GM21717 (cell line): ENCODE data around the gene ADAM11.

ENCODE experiments used
- ATAC-seq: cut with Tn5 transposase; IDR thresholded peaks from one replicate; pipeline ENCODE4 v1.9.1; 2021; ENCODE audit warnings: mild to moderate bottlenecking, moderate library complexity; ENCODE audit not compliant: unreplicated experiment

Gene ADAM11

DNA sequence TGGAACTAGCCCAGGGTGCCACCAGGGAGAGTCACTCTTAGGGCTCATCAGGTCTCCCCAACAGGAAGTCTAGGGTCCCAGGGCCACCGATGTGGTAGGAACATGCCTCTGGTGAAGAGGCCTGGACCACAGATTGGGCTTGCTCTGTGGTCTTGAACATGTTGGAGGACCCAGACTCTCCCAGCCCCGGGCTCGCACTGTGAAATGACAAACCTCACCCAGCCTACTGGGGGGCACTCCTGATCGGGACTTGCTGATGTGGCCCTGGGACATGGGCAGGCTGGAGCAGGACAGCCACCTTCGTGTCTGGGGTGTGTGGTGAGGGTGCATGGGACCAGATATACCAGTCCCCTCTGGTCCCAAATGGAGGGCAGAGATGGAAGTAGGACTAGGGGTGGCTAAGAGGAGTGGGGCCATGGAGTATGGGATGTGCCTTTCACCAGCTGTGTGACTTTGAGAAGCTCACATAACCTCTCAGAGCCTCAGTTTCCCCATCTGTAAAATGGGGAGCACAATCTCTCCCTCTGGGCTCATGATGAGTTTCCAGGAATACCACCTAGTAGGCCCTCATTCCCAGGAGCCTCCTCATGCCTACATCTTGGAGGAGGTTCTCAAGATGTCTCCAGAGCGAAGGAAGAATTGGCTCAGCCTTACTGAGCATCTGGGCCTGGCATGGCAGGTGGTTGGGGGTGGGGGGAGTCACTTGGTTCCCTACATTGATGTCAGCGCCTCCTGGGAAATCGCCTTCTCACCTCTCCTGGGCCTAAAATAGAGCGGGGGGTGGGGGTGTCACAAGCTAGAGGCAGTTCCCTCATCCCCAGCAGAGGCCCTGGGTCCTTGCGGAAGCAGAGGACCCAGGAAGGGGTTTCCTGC is 1.5 kb upstream of the ADAM11 start:
- ATAC-seq: no peak

DNA sequence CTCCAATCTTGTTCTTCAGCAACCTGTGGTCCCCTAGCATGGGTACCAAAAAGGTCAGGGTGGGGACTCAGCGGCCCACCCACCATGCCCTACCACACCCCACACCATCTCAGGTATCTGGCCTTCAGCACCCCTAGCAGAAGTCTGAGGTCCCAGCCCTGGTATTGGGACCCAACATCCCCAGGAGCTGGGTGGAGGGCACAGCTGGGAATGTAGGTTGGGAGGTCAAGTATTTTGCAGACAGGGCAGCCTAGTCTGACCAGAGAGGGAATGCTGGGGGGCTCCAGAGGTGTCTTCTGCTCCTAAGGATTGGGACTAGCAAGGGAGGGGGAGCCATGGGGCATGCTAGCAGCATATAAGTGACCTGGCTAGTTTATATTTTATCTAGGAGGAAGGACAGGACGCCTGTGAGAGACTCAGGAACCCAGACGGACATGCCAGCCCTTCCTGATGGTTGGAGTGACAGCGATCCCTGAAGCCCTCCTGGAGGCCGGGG is 822 bp upstream of the ADAM11 start:
- no peak for ATAC-seq

DNA sequence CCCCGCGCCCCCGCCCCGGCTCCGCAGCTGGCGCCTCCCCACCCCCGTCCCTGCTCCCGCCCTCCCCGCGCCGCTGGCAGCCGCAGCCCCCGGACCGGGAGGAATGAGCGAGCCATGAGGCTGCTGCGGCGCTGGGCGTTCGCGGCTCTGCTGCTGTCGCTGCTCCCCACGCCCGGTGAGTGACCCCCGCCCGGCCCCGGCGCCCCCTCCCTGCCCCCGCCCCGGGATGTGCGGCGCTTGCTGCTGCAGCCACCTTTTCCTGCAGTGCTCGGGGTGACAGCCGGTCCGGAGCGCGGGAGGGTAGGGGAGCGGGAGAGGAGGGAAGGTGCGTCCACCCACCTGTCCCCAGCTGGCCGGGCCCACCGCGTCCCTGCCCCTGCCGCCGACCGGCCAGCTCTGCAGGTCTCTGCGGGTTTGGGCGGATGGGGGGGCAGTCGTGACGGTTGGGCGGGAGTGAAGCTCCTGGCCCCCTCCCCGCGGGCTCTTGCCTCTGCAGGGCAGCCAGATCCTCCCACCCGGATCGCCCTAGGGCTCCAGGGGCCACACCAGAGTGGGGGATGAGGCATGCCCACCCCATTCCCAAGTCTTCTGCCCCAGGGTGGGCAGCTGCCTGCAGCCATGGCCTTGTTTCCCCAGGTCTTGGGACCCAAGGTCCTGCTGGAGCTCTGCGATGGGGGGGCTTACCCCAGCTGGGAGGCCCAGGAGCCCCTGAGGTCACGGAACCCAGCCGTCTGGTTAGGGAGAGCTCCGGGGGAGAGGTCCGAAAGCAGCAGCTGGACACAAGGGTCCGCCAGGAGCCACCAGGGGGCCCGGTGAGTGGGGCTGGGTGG is 513 bp downstream of the ADAM11 start:
- no peak for ATAC-seq

DNA sequence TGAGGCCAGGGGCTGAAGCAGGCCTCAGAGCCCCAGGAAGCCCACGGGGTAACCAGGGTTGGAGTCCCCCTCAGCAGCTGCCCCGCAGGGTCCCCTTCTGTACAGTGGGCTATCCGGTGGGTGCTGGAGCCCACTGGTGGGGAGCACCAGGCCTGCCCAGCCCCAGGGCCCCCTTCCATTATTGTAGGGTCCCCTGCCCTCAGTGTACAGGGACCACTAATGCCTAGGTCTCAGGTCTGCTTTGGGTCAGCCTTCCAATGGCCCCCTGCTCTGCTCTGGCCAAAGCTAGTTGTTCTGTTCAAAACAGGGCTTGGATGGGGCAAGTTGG is 1.1 kb downstream of the ADAM11 start:
- ATAC-seq: no peak

DNA sequence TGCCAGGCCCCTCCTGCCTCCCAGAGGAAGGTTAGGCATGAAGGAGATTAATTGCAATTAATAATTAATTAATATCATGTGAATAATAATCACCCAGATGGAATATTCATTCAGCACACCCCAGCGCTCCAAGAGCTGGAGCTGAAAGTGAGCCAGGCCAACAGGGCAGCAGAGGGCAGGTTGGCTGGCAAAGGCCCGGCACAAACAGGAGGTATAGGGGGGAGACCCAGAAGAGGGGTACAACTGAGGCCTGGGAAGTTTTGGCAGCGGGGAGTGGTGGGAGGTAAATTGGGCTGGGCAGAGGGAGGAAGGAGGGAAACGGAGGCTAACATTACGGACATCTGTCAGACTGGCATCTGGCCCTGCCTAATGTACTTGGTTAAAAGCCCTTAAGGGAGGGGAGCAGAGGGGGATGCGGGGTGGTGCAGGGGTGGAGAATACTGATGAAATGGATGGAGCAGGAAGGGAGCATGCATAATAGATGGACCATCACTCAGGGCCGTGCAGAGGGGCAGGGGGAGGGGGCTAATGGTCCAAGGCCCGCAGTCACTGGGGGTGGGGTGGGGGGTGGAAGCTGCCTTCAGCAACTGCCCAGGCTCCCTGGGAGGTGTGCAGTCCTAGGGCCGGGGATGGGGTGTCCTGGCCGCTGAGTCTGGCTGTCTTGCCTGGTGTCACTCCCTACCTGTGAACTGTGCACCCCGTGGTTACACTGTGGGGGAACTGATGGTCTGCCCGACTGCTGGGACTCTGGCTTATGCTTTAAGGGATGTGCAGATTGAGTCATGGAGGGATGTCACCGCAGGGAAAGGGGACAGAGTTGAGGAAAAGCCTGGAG is 1.9 kb downstream of the ADAM11 start:
- no peak for ATAC-seq

DNA sequence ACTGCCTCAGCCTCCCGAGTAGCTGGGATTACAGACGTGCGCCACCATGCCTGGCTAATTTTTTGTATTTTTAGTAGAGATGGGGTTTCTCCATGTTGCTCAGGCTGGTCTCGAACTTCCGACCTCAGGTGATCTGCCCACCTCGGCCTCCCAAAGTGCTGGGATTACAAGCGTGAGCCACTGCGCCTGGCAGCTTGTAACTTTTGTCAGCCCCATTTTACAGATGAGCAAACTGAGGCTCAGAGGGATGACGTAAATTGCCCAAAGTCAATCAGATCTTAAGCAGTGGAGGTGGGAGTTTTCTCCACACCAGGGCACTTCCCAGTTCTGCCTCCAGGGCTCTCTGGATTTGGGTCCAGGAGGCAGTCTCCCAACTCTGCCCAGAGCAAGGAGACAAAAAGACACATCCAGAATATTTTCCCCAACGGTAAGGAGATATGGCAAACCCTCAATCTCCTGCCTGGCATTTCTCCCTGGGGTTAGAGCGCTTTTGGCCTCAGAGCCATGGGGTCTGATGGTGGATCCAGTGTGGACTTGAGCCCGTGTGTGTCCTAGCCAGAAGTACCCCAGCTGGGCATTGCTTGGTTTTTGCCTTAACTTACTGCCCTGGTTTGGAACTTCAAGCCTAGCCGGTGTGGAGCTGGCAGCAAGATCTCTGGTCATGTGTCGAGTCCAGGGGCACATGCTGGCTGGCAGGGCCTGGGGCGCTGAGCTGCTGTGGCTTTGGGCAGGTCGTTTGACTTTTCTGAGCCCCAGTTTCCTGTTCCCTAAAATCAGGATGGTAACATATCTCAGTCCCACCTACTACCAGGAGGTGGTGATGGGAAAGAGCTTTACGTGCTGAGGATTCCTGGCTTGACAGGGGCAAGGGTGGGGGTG is 3.4 kb downstream of the ADAM11 start:
- no peak for ATAC-seq

DNA sequence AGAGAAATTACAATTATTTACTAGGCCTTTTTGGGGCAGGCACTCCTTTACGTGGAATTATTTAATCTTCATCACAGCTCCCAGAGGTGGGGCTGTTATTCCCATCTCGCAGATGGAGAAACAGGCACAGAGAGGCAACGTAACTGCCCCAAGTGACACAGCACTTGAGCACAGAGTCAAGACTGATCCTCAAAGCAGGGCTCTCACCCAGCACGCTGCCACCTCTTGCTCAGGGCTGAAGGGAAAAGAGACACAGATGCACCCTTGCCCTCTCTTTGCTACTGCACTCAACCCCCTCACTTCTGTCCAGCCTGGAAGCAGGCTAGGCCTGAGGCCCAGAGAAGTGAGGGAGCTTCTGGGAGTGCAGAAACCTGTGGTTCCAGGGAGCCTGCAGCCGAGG is 4.4 kb downstream of the ADAM11 start:
- no peak for ATAC-seq

DNA sequence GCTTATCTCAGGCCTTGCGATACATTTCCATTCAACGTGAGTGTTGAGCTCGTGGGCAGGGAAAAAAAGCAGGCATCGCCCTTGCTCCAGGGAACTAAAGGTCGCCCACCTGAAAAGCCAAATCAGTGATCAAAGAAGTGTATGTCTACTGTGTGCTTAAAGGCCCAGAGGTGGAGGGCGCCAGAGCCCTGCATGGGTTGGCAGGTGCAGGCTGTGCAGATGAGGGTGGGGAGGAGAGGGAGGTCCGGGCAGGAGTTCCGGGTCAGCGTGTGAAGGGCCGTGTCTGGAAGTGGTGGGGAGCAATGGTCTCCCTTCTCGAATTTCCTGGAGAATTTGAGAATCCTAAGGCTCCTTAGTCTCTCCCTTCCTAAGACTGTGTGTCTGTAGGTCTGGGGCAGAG is 7.2 kb downstream of the ADAM11 start:
- ATAC-seq: no peak

DNA sequence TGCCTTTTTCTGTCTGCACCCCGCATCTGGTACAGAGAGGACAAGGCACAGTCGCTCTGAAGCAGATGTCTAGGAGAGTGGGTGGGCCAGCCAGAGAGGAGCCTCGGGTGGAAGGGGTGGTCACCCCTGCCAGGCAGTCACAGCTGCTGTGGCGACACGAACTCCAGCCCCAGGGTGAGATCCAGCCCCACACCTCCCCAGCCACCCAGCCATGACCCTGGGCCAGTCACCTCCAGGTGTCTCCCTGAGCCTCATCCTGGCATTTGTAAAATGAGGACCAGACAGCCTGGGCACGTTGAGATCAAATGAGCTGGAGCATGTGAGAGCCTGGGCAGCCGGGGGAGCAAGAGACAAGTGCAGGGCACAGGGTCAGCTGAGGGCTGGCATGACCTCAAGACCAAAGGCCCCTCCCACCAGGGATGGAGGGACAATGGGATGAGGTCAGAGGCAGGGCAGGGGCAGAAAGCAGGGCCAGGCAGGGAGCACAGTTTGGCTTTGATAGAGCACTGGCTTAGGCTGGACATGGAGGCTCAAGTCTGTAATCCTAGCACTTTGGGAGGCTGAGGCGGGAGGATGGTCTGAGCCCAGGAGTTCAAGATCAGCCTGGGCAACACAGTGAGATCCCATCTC is 7.7 kb downstream of the ADAM11 start:
- ATAC-seq: no peak

DNA sequence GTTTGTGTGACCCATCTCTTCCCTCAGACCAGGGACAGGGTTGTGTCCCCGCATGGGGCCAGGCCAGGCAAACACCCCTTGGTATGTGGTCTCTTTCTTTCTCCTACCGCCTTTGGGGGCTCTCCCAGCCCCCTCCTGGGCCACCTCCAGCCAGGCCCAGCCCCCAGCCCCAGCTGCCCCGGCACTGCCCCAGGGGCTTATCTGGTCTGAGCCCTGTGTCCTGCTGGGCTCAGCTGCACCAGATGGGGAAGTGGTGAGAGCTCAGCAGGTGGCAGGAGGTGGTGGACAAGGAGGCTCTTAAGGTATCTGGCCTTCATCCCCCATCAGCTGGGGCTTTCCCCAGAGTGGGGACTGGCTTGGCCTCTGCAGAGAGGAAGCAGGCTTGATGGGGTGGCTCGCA is 8.7 kb downstream of the ADAM11 start:
- ATAC-seq: no peak

DNA sequence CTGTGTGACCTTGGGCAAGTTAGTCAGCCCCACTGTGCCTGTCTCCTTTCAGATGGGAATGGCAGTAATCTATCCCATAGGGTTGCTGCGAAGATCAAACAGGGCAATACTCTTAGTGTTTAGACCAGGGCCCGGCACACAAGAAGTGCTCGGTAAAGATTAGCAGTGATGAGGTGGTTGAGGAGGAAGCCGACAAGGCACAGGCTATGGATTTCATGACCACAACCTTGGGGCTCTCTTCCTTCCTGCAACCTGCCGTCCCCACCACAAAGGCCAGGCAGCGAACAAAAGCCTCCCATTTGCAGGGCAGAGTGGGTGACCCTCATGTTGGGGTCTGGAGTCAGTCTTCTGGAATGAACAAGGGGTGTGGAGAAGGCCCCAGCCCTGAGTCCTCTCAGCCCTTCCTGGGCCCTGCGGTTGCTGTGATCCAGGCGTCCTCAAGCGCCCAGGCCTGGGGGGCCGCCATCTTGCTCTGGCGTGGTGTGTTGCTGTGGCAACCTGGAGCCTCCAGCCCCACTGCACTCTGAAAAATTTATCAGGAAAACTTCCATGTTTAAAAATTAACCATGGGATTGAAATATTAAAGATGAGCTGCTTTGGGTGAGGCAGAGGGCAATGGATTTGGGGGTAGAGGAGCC is 9.8 kb downstream of the ADAM11 start:
- no peak for ATAC-seq

DNA sequence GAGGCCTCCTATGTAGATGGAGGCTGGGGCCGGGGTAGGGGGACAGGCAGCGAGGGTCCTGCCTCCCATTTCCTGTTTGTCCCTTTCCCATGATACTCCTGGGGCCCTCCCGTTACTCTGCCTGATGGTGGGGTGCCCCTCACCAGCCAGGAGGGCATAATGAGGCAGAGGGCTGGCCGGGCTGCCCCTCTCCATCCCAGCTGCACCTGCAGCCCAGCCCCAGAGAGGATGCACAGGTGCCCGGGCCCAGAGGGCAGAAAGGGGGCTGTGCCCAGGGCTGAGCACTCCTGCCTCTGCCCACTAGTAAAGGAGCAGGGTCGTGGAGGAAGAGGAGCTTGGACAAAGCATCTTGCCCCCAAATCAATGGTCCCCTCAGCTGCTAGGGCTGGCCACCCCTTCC is 10.4 kb downstream of the ADAM11 start:
- no peak for ATAC-seq

DNA sequence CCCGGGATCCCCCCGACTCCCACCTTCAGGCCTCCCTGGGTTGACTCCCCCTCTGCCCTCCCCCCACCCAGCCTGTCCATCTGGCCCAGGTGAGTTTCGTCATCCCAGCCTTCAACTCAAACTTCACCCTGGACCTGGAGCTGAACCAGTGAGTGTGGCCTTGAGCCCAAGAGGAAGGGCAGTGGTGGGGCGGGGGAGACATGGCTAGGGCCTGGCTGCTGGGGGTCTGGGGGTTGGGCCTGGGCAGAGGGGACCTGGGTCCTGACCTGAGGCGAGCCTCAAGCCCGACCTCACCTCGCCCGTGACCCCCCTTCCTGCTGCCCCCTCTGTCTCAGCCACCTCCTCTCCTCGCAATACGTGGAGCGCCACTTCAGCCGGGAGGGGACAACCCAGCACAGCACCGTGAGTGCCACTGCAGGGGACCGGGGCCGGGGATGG is 10.9 kb downstream of the ADAM11 start:
- no peak for ATAC-seq

DNA sequence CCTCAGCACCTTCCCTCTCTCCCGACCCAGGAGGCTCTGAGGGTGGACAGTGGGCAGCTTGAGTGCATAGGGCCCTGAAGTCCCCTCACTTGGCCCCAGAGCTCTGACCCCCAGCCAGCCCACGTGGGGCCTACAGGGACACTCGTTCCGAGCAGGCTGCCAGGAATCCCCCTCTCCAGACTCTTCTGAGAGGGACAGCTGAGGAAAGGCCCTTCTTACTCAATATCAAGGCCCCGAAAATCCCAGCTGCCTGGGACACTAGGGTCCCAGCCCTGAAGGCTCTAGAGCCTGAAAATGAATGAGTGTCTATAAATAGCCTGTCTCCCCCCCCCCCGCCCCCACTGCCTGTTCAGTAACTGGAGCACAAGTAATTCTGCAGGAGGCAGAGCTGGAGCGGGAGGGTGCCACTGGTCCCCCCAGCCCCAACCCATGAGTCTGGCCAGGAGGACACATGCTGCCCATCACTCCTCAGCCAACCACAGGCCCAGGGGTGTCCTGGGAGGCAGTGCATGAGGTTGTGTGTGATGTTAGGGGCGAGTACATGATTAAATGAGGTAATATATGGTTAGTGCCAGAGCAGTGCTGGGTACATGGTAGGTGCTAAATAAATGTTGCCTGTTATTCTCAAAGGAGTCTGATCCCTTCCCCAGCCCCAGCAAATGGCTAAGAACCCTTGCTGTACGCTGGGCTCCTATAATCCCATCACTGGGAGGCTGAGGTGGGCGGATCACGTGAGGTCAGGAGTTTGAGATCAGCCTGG is 11.6 kb downstream of the ADAM11 start:
- ATAC-seq: no peak

DNA sequence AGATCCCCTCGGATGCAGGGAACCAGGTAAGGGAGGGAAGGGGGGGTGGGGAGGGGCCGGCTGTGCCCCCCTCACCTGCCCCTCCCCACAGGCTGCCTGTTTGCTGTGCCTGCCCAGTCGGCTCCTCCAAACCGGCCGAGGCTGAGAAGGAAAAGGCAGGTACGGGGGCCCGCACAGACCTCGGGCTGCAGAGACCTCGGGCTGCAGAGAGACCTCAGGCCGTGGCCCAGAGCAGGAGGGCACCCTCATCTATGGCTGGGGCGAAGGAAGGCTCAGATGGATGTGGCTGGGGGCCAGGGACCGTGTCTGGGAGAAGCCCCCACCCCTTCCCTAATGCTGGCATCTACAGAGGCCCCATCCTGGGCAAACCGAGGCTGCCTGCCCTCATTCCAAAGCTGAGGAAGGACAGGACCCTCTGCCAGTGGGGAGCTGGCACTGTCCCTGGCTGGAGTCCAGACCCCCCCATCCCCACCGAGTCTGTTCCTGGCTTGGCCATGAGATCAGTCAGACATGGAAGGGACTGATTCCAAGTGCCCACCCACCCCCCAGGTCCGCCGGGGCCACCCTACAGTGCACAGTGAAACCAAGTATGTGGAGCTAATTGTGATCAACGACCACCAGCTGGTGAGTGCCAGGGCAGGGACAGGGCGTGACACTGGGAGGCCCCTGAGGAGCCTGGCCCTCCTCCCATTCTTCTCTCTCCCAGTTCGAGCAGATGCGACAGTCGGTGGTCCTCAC is 13.7 kb downstream of the ADAM11 start:
- no peak for ATAC-seq

DNA sequence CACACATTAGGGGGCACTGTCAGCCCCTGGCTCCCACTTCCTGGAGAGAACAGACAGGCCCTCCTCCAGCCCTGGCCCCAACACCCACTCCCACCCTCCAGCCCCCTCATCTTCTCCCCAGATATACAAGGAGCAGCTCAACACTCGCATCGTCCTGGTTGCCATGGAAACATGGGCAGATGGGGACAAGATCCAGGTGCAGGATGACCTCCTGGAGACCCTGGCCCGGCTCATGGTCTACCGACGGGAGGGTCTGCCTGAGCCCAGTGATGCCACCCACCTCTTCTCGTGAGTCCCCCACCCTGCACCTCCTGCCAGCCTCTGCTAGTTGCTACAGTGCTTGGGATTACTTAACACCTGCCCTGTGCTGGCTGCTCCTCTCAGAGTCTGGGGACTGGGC is 14.4 kb downstream of the ADAM11 start:
- ATAC-seq: no peak

DNA sequence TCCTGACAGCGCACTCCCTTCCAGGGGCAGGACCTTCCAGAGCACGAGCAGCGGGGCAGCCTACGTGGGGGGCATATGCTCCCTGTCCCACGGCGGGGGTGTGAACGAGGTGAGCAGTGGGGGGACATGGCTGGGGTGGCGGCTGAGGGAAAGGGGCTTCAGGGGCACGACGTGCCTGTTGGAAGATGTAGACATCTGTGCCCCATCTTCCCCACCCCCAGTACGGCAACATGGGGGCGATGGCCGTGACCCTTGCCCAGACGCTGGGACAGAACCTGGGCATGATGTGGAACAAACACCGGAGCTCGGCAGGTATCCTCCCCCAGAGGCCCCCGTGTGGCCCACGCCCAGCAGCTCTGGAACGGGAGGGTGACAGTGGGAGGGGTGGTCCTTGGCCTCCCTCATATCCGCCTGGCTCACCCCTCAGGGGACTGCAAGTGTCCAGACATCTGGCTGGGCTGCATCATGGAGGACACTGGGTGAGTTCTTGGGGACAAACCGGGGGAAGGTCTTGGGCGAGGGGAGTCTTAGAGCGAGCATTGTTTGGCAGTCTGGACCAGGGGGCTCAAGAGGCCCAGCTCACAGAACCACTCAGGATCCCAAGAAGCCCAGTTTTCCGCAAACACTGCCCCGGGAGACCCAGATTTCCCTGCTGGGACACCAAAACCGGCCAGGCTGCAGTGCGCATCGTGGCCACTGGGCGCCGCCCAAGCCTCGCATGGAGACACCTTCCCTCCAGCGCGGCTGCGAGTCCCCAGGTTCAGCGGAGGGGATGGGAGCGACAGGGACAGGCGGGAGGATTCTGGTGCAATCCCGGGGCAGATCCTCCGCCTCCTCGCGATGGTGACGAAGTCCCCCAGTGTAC is 15.7 kb downstream of the ADAM11 start:
- peak; percentile 30 for ATAC-seq
